Thyroid gland (tissue), 4 donors: ENCODE results near the gene CLINT1.

Experiments
- POLR2A ChIP-seq, 2 donors: fragments of 450-650 bp; IDR thresholded peaks; one replicate each; pipeline ENCODE4 v1.6.1; 2017; ENCODE audit warnings: antibody characterized with exemption in 2 of 2, mild to moderate bottlenecking in 2 of 2, moderate library complexity in 1 of 2
- TF ChIP-seq, protein P1 (sequence below), 6 experiments: fragments of 200-600 bp in 3 of 6; fragments of 450-650 bp in 3 of 6; sonication (generic) in 3 of 6; IDR thresholded peaks; one replicate each; pipeline ENCODE4 v1.5.1; 2016 to 2019; ENCODE audit warnings: antibody characterized with exemption in 6 of 6, mild to moderate bottlenecking in 2 of 6, inconsistent platforms in 1 of 6, moderate library complexity in 1 of 6

DNA sequence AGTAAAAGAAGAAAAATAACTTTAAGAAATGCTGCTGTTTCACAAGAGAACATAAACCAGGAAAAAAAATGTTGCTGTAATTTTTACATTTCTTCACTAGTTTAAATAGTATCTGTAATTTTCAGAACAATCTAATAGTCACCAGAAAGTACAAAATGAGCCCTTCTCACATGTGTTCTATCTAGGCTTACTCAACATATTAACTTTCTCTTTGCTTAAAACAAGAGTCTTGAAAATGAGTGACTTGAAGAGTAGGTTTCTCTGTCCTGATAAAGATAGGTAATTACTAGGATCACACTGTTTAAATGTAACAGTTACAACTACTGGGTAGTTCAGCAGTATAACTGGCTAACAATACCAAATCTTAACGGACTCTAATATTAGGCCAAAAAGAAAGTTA is 37.5 kb downstream of the CLINT1 start:
- TF ChIP-seq, protein P1, sequence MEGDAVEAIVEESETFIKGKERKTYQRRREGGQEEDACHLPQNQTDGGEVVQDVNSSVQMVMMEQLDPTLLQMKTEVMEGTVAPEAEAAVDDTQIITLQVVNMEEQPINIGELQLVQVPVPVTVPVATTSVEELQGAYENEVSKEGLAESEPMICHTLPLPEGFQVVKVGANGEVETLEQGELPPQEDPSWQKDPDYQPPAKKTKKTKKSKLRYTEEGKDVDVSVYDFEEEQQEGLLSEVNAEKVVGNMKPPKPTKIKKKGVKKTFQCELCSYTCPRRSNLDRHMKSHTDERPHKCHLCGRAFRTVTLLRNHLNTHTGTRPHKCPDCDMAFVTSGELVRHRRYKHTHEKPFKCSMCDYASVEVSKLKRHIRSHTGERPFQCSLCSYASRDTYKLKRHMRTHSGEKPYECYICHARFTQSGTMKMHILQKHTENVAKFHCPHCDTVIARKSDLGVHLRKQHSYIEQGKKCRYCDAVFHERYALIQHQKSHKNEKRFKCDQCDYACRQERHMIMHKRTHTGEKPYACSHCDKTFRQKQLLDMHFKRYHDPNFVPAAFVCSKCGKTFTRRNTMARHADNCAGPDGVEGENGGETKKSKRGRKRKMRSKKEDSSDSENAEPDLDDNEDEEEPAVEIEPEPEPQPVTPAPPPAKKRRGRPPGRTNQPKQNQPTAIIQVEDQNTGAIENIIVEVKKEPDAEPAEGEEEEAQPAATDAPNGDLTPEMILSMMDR (IDR thresholded peaks at IDR 0.05) = no peak
- no peak for TF ChIP-seq POLR2A (IDR thresholded peaks at IDR 0.05)
